GM12892 (cell line): ENCODE measurements around the gene HOMEZ.

Source experiments
- POLR2A ChIP-seq: IDR thresholded peaks from 2 replicates; pipeline ENCODE4 v1.6.1; 2011; ENCODE audit warnings: low read depth, low read length, control low read depth
- TAF1 ChIP-seq: IDR thresholded peaks from 2 replicates; pipeline ENCODE4 v1.6.1; 2011; ENCODE audit warnings: low read depth, mild to moderate bottlenecking, control low read depth, low read length, borderline replicate concordance

DNA sequence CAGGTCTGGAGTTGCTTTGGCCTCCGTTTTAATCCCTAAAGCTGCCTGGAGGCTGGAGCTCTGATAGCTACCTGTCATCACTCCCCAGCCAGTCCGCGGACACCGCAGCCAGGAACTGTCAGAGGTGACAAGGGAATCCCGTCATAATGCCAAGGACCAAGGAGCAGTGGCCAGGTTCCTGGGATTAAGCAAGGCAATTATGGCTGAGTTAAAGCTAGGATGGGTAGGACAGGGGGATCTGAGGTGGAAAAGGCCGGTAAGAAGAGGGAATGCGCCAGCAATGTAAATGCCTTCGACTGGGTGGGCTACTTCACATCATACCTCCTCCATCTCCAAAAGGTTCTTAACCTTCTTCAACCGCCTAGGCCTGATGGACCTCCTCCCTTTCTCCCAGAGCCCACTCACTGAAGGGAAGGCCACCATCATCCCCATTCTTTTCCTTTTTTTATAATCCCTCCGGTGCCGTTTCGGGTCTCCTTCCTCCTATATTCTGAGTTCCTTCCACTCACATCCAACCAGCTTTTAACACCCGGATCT is 14.8 kb upstream of the HOMEZ start:
- TF ChIP-seq TAF1 = no peak
- TF ChIP-seq POLR2A = no peak
